ENCODE results near the gene DNAH8. TPM values are rescaled to one million over a fixed set of nuclear protein-coding genes. Genes with fewer than 3 reads are reported as not detected.

The DNAH8 gene
- total RNA-seq, 4 donors from 2014 or later = 0.22 TPM; not detected in 3

- peaks cover 0 to 4% of the 10 kb centered on the region in 2 donors for H3K27me3 ChIP-seq
- TF ChIP-seq EP300 (IDR thresholded peaks at IDR 0.05) (no peak), CTCF (IDR thresholded peaks at IDR 0.05) (no peak), POLR2A (IDR thresholded peaks at IDR 0.05) (no peak)
- WGBS, 2 donors = 93 to 100% methylated on average over 1 of the region's 1 CpG
- H3K27ac ChIP-seq = no peak overlapping the region
- DNase-seq (ENCODE audit: low spot score in 2 of 2) = no peak
- no peak overlapping the region for H3K4me3 ChIP-seq
- no peaks in the 10 kb centered on the region for H3K4me1 ChIP-seq
- H3K9me3 ChIP-seq = no peaks in the 10 kb centered on the region
- no peaks in the 10 kb centered on the region for H3K36me3 ChIP-seq
Observed at GRCh38 chr6:38935051-38935450, 219.9 kb downstream of the DNAH8 start.

- DNase-seq (ENCODE audit: low spot score in 2 of 2) = no peak
- no peaks in the 10 kb centered on the region for H3K9me3 ChIP-seq
Observed at GRCh38 chr6:38937839-38938613, 222.9 kb downstream of the DNAH8 start.

GRCh38 chr6:38938741-38939140 is 223.6 kb downstream of the DNAH8 start:
- H3K27ac ChIP-seq = no peak overlapping the region
- WGBS, 2 donors = 86 to 89% methylated on average over 3 of the region's 3 CpGs
- no peak for TF ChIP-seq CTCF (IDR thresholded peaks at IDR 0.05)
- TF ChIP-seq EP300 (IDR thresholded peaks at IDR 0.05) = no peak
- TF ChIP-seq POLR2A (IDR thresholded peaks at IDR 0.05) = no peak

More at GRCh38 chr6:38937839-38938613, 222.9 kb downstream of the DNAH8 start:
- Histone ChIP-seq H3K36me3 (no peaks in the 10 kb centered on the region), H3K27ac (no peak overlapping the region), H3K4me3 (no peak overlapping the region), H3K27me3 (peaks cover 0 to 4% of the 10 kb centered on the region in 2 donors), H3K4me1 (no peaks in the 10 kb centered on the region)
- 92 to 95% methylated on average over 15 of the region's 15 CpGs for WGBS, 2 donors
- TF ChIP-seq EP300 (IDR thresholded peaks at IDR 0.05) (no peak), CTCF (IDR thresholded peaks at IDR 0.05) (no peak), POLR2A (IDR thresholded peaks at IDR 0.05) (no peak)

GRCh38 chr6:38942442-38942841 is 227.3 kb downstream of the DNAH8 start:
- DNase-seq (ENCODE audit: low spot score in 2 of 2) = no peak

More at GRCh38 chr6:38938741-38939140, 223.6 kb downstream of the DNAH8 start:
- Histone ChIP-seq H3K4me1 (no peaks in the 10 kb centered on the region), H3K36me3 (no peaks in the 10 kb centered on the region), H3K4me3 (no peak overlapping the region), H3K9me3 (no peaks in the 10 kb centered on the region), H3K27me3 (peaks cover 0 to 4% of the 10 kb centered on the region in 2 donors)
- no peak for DNase-seq (ENCODE audit: low spot score in 2 of 2)

More at GRCh38 chr6:38942442-38942841, 227.3 kb downstream of the DNAH8 start:
- Histone ChIP-seq H3K9me3 (no peaks in the 10 kb centered on the region), H3K27ac (no peak overlapping the region), H3K4me3 (no peak overlapping the region), H3K36me3 (no peaks in the 10 kb centered on the region), H3K4me1 (no peaks in the 10 kb centered on the region), H3K27me3 (peaks cover 0 to 4% of the 10 kb centered on the region in 2 donors)
- 85 to 98% methylated on average over 4 of the region's 4 CpGs for WGBS, 2 donors
- TF ChIP-seq EP300 (IDR thresholded peaks at IDR 0.05) (no peak), POLR2A (IDR thresholded peaks at IDR 0.05) (no peak), CTCF (IDR thresholded peaks at IDR 0.05) (no peak)

Measured in tibial nerve (tissue), 4 donors.